ENCODE data around the gene LYL1.
A peak's percentile ranks its signal among the peaks of the same experiment; 100 is the strongest.

LYL1 gene

GRCh38 chr19:13109361-13110098 is 6.9 kb upstream of the LYL1 start:
- WGBS: 98% methylated on average over 27 of the region's 30 CpGs
- H2BK15ac ChIP-seq (ENCODE audit: low read depth, poor library complexity, severe bottlenecking): no peak overlapping the region

GRCh38 chr19:13104848-13105711 is 2.4 kb upstream of the LYL1 start:
- no peaks in the 10 kb centered on the region for H3K27me3 ChIP-seq (ENCODE audit: control insufficient read depth in 1 of 2, insufficient read depth in 1 of 2, low read length in 2 of 2)
- no peak overlapping the region for H2AFZ ChIP-seq (ENCODE audit: low read depth, low read length)
- no peak overlapping the region for H3K4me3 ChIP-seq (ENCODE audit: insufficient read depth in 1 of 2, low read depth in 1 of 2, low read length in 2 of 2)
- H3K18ac ChIP-seq (ENCODE audit: low read depth in 1 of 2, low read length in 2 of 2): no peak overlapping the region
- peaks cover 24 to 47% of the 10 kb centered on the region in 2 experiments for H3K36me3 ChIP-seq (ENCODE audit: control insufficient read depth in 1 of 2, insufficient read depth in 2 of 2, low read depth in 1 of 2, low read length in 2 of 2)
- 96% methylated on average over 26 of the region's 29 CpGs for WGBS
- H3K4me1 ChIP-seq (ENCODE audit: control insufficient read depth, insufficient read depth, low read depth, low read length): peaks cover 13% of the 10 kb centered on the region
- H3K9ac ChIP-seq (ENCODE audit: low read length): no peak overlapping the region
- H3K14ac ChIP-seq (ENCODE audit: low read length in 2 of 2): no peak overlapping the region
- no peak overlapping the region for H3K4me2 ChIP-seq (ENCODE audit: low read length, poor library complexity, severe bottlenecking)
- no peak overlapping the region for H2BK120ac ChIP-seq (ENCODE audit: low read depth, low read length)
- H4K8ac ChIP-seq (ENCODE audit: low read length): no peak overlapping the region
- no peak overlapping the region for H2BK12ac ChIP-seq (ENCODE audit: low read length in 2 of 2)
- no peak for DNase-seq
- peaks cover 7% of the 10 kb centered on the region for H3K79me1 ChIP-seq (replicated peaks; ENCODE audit: low read length, poor library complexity, severe bottlenecking)
- no peak overlapping the region for H2AK5ac ChIP-seq (ENCODE audit: low read length, severe bottlenecking)
- H2BK15ac ChIP-seq (ENCODE audit: low read depth, poor library complexity, severe bottlenecking): no peak overlapping the region
- H2BK5ac ChIP-seq (ENCODE audit: low read depth, low read length, poor library complexity, severe bottlenecking): no peak overlapping the region
- H3K23ac ChIP-seq (ENCODE audit: low read length in 2 of 2): no peak overlapping the region
- H3K4ac ChIP-seq (ENCODE audit: low read depth in 1 of 2, low read length in 2 of 2): no peak overlapping the region
- H3K9me3 ChIP-seq (ENCODE audit: control insufficient read depth, low read length): no peaks in the 10 kb centered on the region
- H4K91ac ChIP-seq (ENCODE audit: low read length): no peak overlapping the region
- no peak overlapping the region for H3K27ac ChIP-seq (ENCODE audit: low read length, poor library complexity, severe bottlenecking)

More at GRCh38 chr19:13109361-13110098, 6.9 kb upstream of the LYL1 start:
- no peak overlapping the region for H4K8ac ChIP-seq (ENCODE audit: low read length)
- H3K27ac ChIP-seq (ENCODE audit: low read length, poor library complexity, severe bottlenecking): no peak overlapping the region
- no peak overlapping the region for H3K4me3 ChIP-seq (ENCODE audit: insufficient read depth in 1 of 2, low read depth in 1 of 2, low read length in 2 of 2)
- no peaks in the 10 kb centered on the region for H3K27me3 ChIP-seq (ENCODE audit: control insufficient read depth in 1 of 2, insufficient read depth in 1 of 2, low read length in 2 of 2)
- no peak overlapping the region for H4K91ac ChIP-seq (ENCODE audit: low read length)
- peaks cover 2% of the 10 kb centered on the region for H3K4me1 ChIP-seq (ENCODE audit: control insufficient read depth, insufficient read depth, low read depth, low read length)
- no peak overlapping the region for H3K9ac ChIP-seq (ENCODE audit: low read length)
- H3K4me2 ChIP-seq (ENCODE audit: low read length, poor library complexity, severe bottlenecking): no peak overlapping the region
- no peak overlapping the region for H3K14ac ChIP-seq (ENCODE audit: low read length in 2 of 2)
- no peak overlapping the region for H2BK5ac ChIP-seq (ENCODE audit: low read depth, low read length, poor library complexity, severe bottlenecking)
- no peak overlapping the region for H2AFZ ChIP-seq (ENCODE audit: low read depth, low read length)
- H3K9me3 ChIP-seq (ENCODE audit: control insufficient read depth, low read length): no peaks in the 10 kb centered on the region
- H3K36me3 ChIP-seq (ENCODE audit: control insufficient read depth in 1 of 2, insufficient read depth in 2 of 2, low read depth in 1 of 2, low read length in 2 of 2): peaks cover 48 to 65% of the 10 kb centered on the region in 2 experiments
- H3K79me1 ChIP-seq (replicated peaks; ENCODE audit: low read length, poor library complexity, severe bottlenecking): peaks cover 19% of the 10 kb centered on the region
- no peak overlapping the region for H2BK12ac ChIP-seq (ENCODE audit: low read length in 2 of 2)
- no peak for DNase-seq
- H3K4ac ChIP-seq (ENCODE audit: low read depth in 1 of 2, low read length in 2 of 2): no peak overlapping the region
- no peak overlapping the region for H2BK120ac ChIP-seq (ENCODE audit: low read depth, low read length)
- H3K23ac ChIP-seq (ENCODE audit: low read length in 2 of 2): peak overlapping the region in 1 of 2 experiments; percentile 9
- H2AK5ac ChIP-seq (ENCODE audit: low read length, severe bottlenecking): no peak overlapping the region
- H3K18ac ChIP-seq (ENCODE audit: low read depth in 1 of 2, low read length in 2 of 2): no peak overlapping the region

GRCh38 chr19:13104360-13104847 is 1.7 kb upstream of the LYL1 start:
- H3K79me1 ChIP-seq (replicated peaks; ENCODE audit: low read length, poor library complexity, severe bottlenecking): peaks cover 5% of the 10 kb centered on the region

More at GRCh38 chr19:13104360-13104847, 1.7 kb upstream of the LYL1 start:
- Histone ChIP-seq H2AK5ac (ENCODE audit: low read length, severe bottlenecking) (no peak overlapping the region), H3K23ac (ENCODE audit: low read length in 2 of 2) (no peak overlapping the region), H2AFZ (ENCODE audit: low read depth, low read length) (no peak overlapping the region), H3K14ac (ENCODE audit: low read length in 2 of 2) (no peak overlapping the region), H2BK5ac (ENCODE audit: low read depth, low read length, poor library complexity, severe bottlenecking) (no peak overlapping the region), H2BK120ac (ENCODE audit: low read depth, low read length) (no peak overlapping the region), H3K4me2 (ENCODE audit: low read length, poor library complexity, severe bottlenecking) (no peak overlapping the region), H3K9ac (ENCODE audit: low read length) (no peak overlapping the region), H3K4me1 (ENCODE audit: control insufficient read depth, insufficient read depth, low read depth, low read length) (peaks cover 14% of the 10 kb centered on the region), H4K91ac (ENCODE audit: low read length) (peak overlapping the region; percentile 11), H2BK15ac (ENCODE audit: low read depth, poor library complexity, severe bottlenecking) (no peak overlapping the region), H3K27me3 (ENCODE audit: control insufficient read depth in 1 of 2, insufficient read depth in 1 of 2, low read length in 2 of 2) (peaks cover 0 to 6% of the 10 kb centered on the region in 2 experiments), H3K4me3 (ENCODE audit: insufficient read depth in 1 of 2, low read depth in 1 of 2, low read length in 2 of 2) (no peak overlapping the region), H3K18ac (ENCODE audit: low read depth in 1 of 2, low read length in 2 of 2) (no peak overlapping the region), H3K36me3 (ENCODE audit: control insufficient read depth in 1 of 2, insufficient read depth in 2 of 2, low read depth in 1 of 2, low read length in 2 of 2) (peaks cover 17 to 40% of the 10 kb centered on the region in 2 experiments), H3K27ac (ENCODE audit: low read length, poor library complexity, severe bottlenecking) (no peak overlapping the region), H3K9me3 (ENCODE audit: control insufficient read depth, low read length) (no peaks in the 10 kb centered on the region), H3K4ac (ENCODE audit: low read depth in 1 of 2, low read length in 2 of 2) (no peak overlapping the region), H4K8ac (ENCODE audit: low read length) (no peak overlapping the region), H2BK12ac (ENCODE audit: low read length in 2 of 2) (no peak overlapping the region)
- 52% methylated on average over 20 of the region's 33 CpGs for whole genome bisulfite sequencing
- no peak for DNase-seq

All from mesenchymal stem cell (in vitro differentiated cells and primary cell).